Gastroesophageal sphincter (tissue), 4 donors: ENCODE results near the gene DRP2. TPM values are rescaled to one million over a fixed set of nuclear protein-coding genes. Genes with fewer than 3 reads are reported as not detected.
A peak's percentile ranks its signal among the peaks of the same experiment; 100 is the strongest.

Experiments
- ATAC-seq: fragments of 150-250 bp; one replicate; pipeline ENCODE4 v1.9.1; 2016; ENCODE audit warnings: mild to moderate bottlenecking, moderate library complexity
- H3K27ac ChIP-seq, 4 donors: fragments of 200-600 bp; sonication (generic) in 3 of 4; 1 replicate in 3 of 4; 2 replicates in 1 of 4; pipeline ENCODE4 v1.5.1; 2016 to 2019
- H3K27me3 ChIP-seq: fragments of 200-600 bp; sonication (generic); one replicate; pipeline ENCODE4 v1.5.1; 2019
- H3K36me3 ChIP-seq, 2 donors: fragments of 200-600 bp; sonication (generic); one replicate each; pipeline ENCODE4 v1.5.1; 2019; ENCODE audit warnings: control low read depth in 1 of 2
- H3K4me1 ChIP-seq, 3 donors: fragments of 200-600 bp; sonication (generic); 1 replicate in 2 of 3; 2 replicates in 1 of 3; pipeline ENCODE4 v1.5.1; 2016 to 2019; ENCODE audit warnings: control low read depth in 2 of 3
- H3K4me3 ChIP-seq, 2 donors: fragments of 200-600 bp; sonication (generic); one replicate each; pipeline ENCODE4 v1.5.1; 2019; ENCODE audit warnings: mild to moderate bottlenecking in 1 of 2, moderate library complexity in 1 of 2
- H3K9me3 ChIP-seq, 3 donors: fragments of 200-600 bp; sonication (generic); one replicate each; pipeline ENCODE4 v1.5.1; 2017 to 2019; ENCODE audit warnings: control low read depth in 2 of 3
- CTCF ChIP-seq, 4 experiments: fragments of 200-600 bp in 2 of 4; fragments of 450-650 bp in 2 of 4; sonication (generic) in 1 of 4; IDR thresholded peaks; one replicate each; pipeline ENCODE4 v1.5.1; 2017 to 2019; ENCODE audit warnings: antibody characterized with exemption in 4 of 4, mild to moderate bottlenecking in 2 of 4, moderate library complexity in 2 of 4
- EP300 ChIP-seq: sonication (generic); formaldehyde crosslinking; IDR thresholded peaks from one replicate; pipeline ENCODE4 v1.6.1; 2017; ENCODE audit warnings: antibody characterized with exemption, mild to moderate bottlenecking
- POLR2A ChIP-seq, 2 donors: fragments of 450-650 bp; IDR thresholded peaks; one replicate each; pipeline ENCODE4 v1.6.1; 2017; ENCODE audit warnings: antibody characterized with exemption in 2 of 2, mild to moderate bottlenecking in 2 of 2, moderate library complexity in 1 of 2
- POLR2AphosphoS5 ChIP-seq: sonication (generic); formaldehyde crosslinking; IDR thresholded peaks from one replicate; pipeline ENCODE4 v1.6.1; 2017; ENCODE audit warnings: antibody characterized with exemption
- WGBS, 2 donors: methylation state at CpG; one replicate each; pipeline ENCODE4 v1.1.5; 2018; ENCODE audit warnings: low coverage in 1 of 2; 5-methylcytosine and 5-hydroxymethylcytosine counted together
- total RNA-seq, 4 donors: library from RNA; depleted of rRNA; stranded (reverse); fragments of >200 nt; gene quantifications; one replicate each; pipeline ENCODE4 v1.1.0, GENCODE V29; 2016

The DRP2 gene
- total RNA-seq, 4 donors from 2014 or later, result 0.20 to 0.54 (median 0.31) TPM

DNA sequence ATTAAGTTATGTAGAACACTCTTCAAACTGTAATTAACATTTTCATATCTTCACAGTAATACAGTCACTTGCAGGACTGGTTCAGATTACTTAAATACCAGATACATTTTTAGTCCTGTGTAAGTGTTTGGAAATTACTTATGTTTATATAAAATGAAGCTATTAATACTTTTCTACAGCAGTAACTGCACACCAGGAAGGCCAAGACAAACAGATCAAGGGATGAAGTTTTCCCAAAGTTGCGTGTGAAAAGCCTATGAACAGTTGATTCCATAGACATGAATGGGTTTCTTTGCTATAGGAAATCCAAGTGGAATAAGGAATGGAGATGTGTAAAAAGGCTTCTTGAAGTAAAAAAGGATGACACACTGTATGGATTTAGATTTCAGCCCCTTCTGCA, 28.9 kb upstream of the DRP2 start:
- no peaks in the 10 kb centered on the region for H3K9me3 ChIP-seq
- H3K4me3 ChIP-seq, result no peak overlapping the region
- H3K36me3 ChIP-seq, result no peaks in the 10 kb centered on the region
- no peak for ATAC-seq
- 29 to 60% methylated on average over 1 of the region's 1 CpG for WGBS, 2 donors
- peak overlapping the region in 3 of 4 donors; percentile 57 to 74 (median 65) for H3K27ac ChIP-seq
- H3K4me1 ChIP-seq, result no peaks in the 10 kb centered on the region
- TF ChIP-seq POLR2AphosphoS5 (no peak), CTCF (IDR thresholded peaks at IDR 0.05) (no peak), EP300 (no peak), POLR2A (IDR thresholded peaks at IDR 0.05) (no peak)
- H3K27me3 ChIP-seq, result no peaks in the 10 kb centered on the region

- 1 to 51% methylated on average over 13 to 14 of the region's 50 CpGs for WGBS, 2 donors
- Histone ChIP-seq H3K27ac (peak overlapping the region in 3 of 4 donors; percentile 57 to 74 (median 65)), H3K4me3 (peak overlapping the region; percentile 13 to 44), H3K36me3 (no peaks in the 10 kb centered on the region), H3K9me3 (no peaks in the 10 kb centered on the region), H3K27me3 (no peaks in the 10 kb centered on the region), H3K4me1 (no peaks in the 10 kb centered on the region)
- TF ChIP-seq POLR2A (IDR thresholded peaks at IDR 0.05), result no peak
- no peak for TF ChIP-seq POLR2AphosphoS5
- TF ChIP-seq CTCF (IDR thresholded peaks at IDR 0.05), result no peak
- TF ChIP-seq EP300, result no peak
- ATAC-seq, result peak; percentile 75
Observed at GRCh38 chrX:101191217-101191750, 28.3 kb upstream of the DRP2 start.

GRCh38 chrX:101195442-101196173, 24.0 kb upstream of the DRP2 start:
- 32 to 41% methylated on average over 3 of the region's 3 CpGs for WGBS, 2 donors
- Histone ChIP-seq H3K9me3 (no peaks in the 10 kb centered on the region), H3K4me3 (no peak overlapping the region), H3K4me1 (no peaks in the 10 kb centered on the region), H3K27ac (no peak overlapping the region), H3K36me3 (no peaks in the 10 kb centered on the region), H3K27me3 (no peaks in the 10 kb centered on the region)
- TF ChIP-seq POLR2A (IDR thresholded peaks at IDR 0.05), result no peak
- no peak for TF ChIP-seq POLR2AphosphoS5
- no peak for TF ChIP-seq CTCF (IDR thresholded peaks at IDR 0.05)
- TF ChIP-seq EP300, result no peak
- no peak for ATAC-seq

DNA sequence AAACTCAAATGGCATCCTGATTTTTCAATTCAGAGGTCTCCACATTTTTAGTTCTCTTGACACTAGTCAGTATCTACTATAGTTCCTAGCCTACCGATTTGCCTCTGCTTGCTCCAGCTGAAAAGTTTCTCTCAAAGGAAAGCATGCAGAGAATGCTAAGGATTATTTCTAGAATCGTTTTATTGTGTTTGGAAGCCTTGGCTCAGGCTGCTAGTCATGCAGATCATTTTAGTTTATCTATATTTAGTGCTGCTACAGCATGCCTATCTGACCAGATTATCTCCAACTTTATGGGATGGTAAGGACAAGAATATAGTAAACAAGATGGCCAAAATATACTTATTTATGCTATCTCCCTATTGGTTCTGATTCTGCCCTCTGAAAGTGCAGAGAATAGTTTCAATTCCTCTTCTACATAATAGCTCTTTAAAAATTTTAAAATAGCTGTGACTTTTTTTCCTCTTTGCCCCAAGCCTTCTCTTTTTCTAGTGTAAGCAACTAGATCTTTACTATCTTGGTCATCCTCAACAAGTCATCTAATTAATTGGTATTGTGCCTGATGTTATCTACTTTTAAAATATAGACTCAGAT, 15.7 kb upstream of the DRP2 start:
- TF ChIP-seq POLR2A (IDR thresholded peaks at IDR 0.05) (no peak), POLR2AphosphoS5 (no peak), CTCF (IDR thresholded peaks at IDR 0.05) (no peak), EP300 (no peak)
- Histone ChIP-seq H3K27ac (no peak overlapping the region), H3K4me3 (no peak overlapping the region), H3K4me1 (no peaks in the 10 kb centered on the region), H3K9me3 (no peaks in the 10 kb centered on the region), H3K27me3 (no peaks in the 10 kb centered on the region), H3K36me3 (no peaks in the 10 kb centered on the region)
- 8 to 25% methylated on average over 1 of the region's 2 CpGs for WGBS, 2 donors
- no peak for ATAC-seq

DNA sequence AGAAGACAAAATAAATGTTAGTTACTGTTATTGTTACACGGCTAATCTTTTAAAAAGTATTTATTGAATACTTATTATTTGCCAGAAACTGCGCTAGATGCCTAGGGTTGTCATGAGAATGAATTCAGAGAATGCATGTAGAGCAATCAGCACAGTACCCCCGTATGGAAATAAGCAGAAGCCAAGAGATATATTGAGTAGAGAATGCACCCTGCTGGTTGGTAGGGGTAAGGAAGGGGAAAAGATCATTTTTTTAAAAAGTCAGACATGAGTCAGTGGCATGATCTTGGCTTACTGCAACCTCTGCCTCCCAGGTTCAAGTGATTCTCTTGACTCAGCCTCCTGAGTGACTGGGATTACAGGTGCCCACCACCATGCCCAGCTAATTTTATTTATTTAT, 13.1 kb upstream of the DRP2 start:
- H3K9me3 ChIP-seq, result no peaks in the 10 kb centered on the region
- ATAC-seq, result no peak
- no peaks in the 10 kb centered on the region for H3K27me3 ChIP-seq
- no peaks in the 10 kb centered on the region for H3K36me3 ChIP-seq
- H3K4me1 ChIP-seq, result no peaks in the 10 kb centered on the region
- no peak overlapping the region for H3K4me3 ChIP-seq
- TF ChIP-seq CTCF (IDR thresholded peaks at IDR 0.05), result peak; percentile 18 to 51 (median 36)
- TF ChIP-seq POLR2AphosphoS5, result no peak
- no peak for TF ChIP-seq POLR2A (IDR thresholded peaks at IDR 0.05)
- no peak for TF ChIP-seq EP300
- WGBS, 2 donors, result 28 to 31% methylated on average over 3 of the region's 3 CpGs
- no peak overlapping the region for H3K27ac ChIP-seq
